H1 (cell line): Measurements from ENCODE around the gene SOX13. TPM values are rescaled to one million over a fixed set of nuclear protein-coding genes. Genes with fewer than 3 reads are reported as not detected.

ENCODE experiments used
- polyA plus RNA-seq, 7 experiments: library from polyadenylated mRNA; depleted of rRNA in 3 of 7; stranded (reverse) in 5 of 7; unstranded in 2 of 7; fragments of >200 nt in 5 of 7; fragments of 200-250 nt in 2 of 7; gene quantifications; 1 replicate in 5 of 7; 2 replicates in 1 of 7; 4 replicates in 1 of 7; pipeline versions ENCODE4 v1.2.1 to v1.2.3, GENCODE V29; 2011 to 2013; ENCODE audit warnings: missing spikeins in 2 of 7, mixed read lengths in 2 of 7
- total RNA-seq: library from RNA; stranded (reverse); fragmentation: NEBNext Ultra II Directional; extraction: Animal tissue kit (Norgen Biotek cat#: 25700); gene quantifications from 2 replicates; pipeline ENCODE4 v1.2.1, GENCODE V29; 2021
- TF ChIP-seq, protein P1 (sequence below): fragments of 300-600 bp; sonication (generic); IDR thresholded peaks from 2 replicates; pipeline ENCODE4 v1.7.1; 2012; ENCODE audit warnings: low read length, moderate library complexity, mild to moderate bottlenecking, inconsistent platforms; ENCODE audit not compliant: insufficient replicate concordance

Gene SOX13
- total and polyA plus RNA-seq, 2 of the 8 experiments (the other 6 are each of a cell fraction or from before 2014, with no cell fraction given): 113 to 173 TPM

DNA sequence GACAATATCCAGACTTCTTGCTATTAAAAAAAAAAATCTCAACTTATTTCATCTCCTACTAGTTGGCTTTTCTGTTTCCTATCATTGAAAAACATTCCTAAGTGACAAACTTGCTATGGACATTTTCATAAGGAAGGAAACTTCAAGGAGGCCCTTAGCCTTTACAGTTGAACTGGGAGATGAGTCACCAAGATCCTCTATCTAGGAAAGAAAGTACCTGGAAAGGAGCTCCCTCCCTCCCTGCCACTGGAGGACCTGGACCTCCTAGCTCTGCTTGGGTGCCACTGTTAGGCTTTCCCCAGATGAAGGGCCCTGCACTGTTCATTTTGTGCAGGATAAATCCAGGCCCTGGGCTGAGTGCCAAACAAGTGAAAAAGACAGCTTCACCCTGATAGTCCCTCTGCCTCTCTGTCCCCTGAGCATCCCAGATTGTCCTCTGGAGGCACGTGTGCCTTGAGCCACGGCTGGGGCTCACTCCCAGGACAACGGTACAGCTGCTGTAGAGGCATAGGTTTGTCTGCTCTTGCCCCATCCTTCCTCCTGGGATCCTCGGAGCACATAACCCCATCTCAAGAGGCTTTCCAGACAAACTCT lies 40.2 kb upstream of the SOX13 start (continued):
- TF ChIP-seq, protein P1, sequence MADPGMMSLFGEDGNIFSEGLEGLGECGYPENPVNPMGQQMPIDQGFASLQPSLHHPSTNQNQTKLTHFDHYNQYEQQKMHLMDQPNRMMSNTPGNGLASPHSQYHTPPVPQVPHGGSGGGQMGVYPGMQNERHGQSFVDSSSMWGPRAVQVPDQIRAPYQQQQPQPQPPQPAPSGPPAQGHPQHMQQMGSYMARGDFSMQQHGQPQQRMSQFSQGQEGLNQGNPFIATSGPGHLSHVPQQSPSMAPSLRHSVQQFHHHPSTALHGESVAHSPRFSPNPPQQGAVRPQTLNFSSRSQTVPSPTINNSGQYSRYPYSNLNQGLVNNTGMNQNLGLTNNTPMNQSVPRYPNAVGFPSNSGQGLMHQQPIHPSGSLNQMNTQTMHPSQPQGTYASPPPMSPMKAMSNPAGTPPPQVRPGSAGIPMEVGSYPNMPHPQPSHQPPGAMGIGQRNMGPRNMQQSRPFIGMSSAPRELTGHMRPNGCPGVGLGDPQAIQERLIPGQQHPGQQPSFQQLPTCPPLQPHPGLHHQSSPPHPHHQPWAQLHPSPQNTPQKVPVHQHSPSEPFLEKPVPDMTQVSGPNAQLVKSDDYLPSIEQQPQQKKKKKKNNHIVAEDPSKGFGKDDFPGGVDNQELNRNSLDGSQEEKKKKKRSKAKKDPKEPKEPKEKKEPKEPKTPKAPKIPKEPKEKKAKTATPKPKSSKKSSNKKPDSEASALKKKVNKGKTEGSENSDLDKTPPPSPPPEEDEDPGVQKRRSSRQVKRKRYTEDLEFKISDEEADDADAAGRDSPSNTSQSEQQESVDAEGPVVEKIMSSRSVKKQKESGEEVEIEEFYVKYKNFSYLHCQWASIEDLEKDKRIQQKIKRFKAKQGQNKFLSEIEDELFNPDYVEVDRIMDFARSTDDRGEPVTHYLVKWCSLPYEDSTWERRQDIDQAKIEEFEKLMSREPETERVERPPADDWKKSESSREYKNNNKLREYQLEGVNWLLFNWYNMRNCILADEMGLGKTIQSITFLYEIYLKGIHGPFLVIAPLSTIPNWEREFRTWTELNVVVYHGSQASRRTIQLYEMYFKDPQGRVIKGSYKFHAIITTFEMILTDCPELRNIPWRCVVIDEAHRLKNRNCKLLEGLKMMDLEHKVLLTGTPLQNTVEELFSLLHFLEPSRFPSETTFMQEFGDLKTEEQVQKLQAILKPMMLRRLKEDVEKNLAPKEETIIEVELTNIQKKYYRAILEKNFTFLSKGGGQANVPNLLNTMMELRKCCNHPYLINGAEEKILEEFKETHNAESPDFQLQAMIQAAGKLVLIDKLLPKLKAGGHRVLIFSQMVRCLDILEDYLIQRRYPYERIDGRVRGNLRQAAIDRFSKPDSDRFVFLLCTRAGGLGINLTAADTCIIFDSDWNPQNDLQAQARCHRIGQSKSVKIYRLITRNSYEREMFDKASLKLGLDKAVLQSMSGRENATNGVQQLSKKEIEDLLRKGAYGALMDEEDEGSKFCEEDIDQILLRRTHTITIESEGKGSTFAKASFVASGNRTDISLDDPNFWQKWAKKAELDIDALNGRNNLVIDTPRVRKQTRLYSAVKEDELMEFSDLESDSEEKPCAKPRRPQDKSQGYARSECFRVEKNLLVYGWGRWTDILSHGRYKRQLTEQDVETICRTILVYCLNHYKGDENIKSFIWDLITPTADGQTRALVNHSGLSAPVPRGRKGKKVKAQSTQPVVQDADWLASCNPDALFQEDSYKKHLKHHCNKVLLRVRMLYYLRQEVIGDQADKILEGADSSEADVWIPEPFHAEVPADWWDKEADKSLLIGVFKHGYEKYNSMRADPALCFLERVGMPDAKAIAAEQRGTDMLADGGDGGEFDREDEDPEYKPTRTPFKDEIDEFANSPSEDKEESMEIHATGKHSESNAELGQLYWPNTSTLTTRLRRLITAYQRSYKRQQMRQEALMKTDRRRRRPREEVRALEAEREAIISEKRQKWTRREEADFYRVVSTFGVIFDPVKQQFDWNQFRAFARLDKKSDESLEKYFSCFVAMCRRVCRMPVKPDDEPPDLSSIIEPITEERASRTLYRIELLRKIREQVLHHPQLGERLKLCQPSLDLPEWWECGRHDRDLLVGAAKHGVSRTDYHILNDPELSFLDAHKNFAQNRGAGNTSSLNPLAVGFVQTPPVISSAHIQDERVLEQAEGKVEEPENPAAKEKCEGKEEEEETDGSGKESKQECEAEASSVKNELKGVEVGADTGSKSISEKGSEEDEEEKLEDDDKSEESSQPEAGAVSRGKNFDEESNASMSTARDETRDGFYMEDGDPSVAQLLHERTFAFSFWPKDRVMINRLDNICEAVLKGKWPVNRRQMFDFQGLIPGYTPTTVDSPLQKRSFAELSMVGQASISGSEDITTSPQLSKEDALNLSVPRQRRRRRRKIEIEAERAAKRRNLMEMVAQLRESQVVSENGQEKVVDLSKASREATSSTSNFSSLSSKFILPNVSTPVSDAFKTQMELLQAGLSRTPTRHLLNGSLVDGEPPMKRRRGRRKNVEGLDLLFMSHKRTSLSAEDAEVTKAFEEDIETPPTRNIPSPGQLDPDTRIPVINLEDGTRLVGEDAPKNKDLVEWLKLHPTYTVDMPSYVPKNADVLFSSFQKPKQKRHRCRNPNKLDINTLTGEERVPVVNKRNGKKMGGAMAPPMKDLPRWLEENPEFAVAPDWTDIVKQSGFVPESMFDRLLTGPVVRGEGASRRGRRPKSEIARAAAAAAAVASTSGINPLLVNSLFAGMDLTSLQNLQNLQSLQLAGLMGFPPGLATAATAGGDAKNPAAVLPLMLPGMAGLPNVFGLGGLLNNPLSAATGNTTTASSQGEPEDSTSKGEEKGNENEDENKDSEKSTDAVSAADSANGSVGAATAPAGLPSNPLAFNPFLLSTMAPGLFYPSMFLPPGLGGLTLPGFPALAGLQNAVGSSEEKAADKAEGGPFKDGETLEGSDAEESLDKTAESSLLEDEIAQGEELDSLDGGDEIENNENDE: no peak
